CD14-positive monocyte (primary cell): ENCODE data around the gene NRG3. TPM values are rescaled to one million over a fixed set of nuclear protein-coding genes. Genes with fewer than 3 reads are reported as not detected.

ENCODE experiments used
- DNase-seq, 3 donors: peaks; one replicate each; pipeline ENCODE4 v3.0.0-alpha.2; 2011 to 2022
- H2AFZ ChIP-seq: 2 replicates; pipeline ENCODE4 v1.6.0; 2012; ENCODE audit warnings: mild to moderate bottlenecking, low read depth, low read length, inconsistent platforms; ENCODE audit not compliant: insufficient read depth, poor library complexity, severe bottlenecking
- H3K27ac ChIP-seq, 2 donors: 1 replicate in 1 of 2; 2 replicates in 1 of 2; pipeline ENCODE4 v1.5.1; 2012 to 2013; ENCODE audit warnings: low read length in 2 of 2, control low read depth in 1 of 2, inconsistent platforms in 1 of 2, low read depth in 1 of 2, mild to moderate bottlenecking in 1 of 2
- H3K27me3 ChIP-seq, 2 donors: one replicate each; pipeline versions ENCODE4 v1.6.0 to v1.6.1; 2011 to 2013; ENCODE audit warnings: low read length in 2 of 2; ENCODE audit not compliant: control insufficient read depth in 2 of 2, insufficient read depth in 2 of 2
- H3K36me3 ChIP-seq, 2 donors: replicated peaks in 1 of 2; 1 replicate in 1 of 2; 2 replicates in 1 of 2; pipeline versions ENCODE4 v1.5.1 to v1.6.1; 2012 to 2013; ENCODE audit warnings: low read length in 2 of 2, control low read depth in 1 of 2, inconsistent platforms in 1 of 2, mild to moderate bottlenecking in 1 of 2; ENCODE audit not compliant: insufficient read depth in 2 of 2, control insufficient read depth in 1 of 2
- H3K4me1 ChIP-seq, 2 donors: 1 replicate in 1 of 2; 2 replicates in 1 of 2; pipeline versions ENCODE4 v1.5.1 to v1.6.1; 2012 to 2013; ENCODE audit warnings: low read length in 2 of 2, control low read depth in 1 of 2, inconsistent platforms in 1 of 2, mild to moderate bottlenecking in 1 of 2, moderate library complexity in 1 of 2; ENCODE audit not compliant: insufficient read depth in 2 of 2, control insufficient read depth in 1 of 2
- H3K4me2 ChIP-seq: replicated peaks from 2 replicates; pipeline ENCODE3; 2012; ENCODE audit warnings: low read length, moderate library complexity, mild to moderate bottlenecking; ENCODE audit not compliant: poor library complexity, severe bottlenecking; ENCODE audit errors: extremely low read depth
- H3K4me3 ChIP-seq, 3 experiments: fragments of 200-600 bp in 1 of 3; sonication (generic) in 1 of 3; replicated peaks in 1 of 3; 1 replicate in 2 of 3; 2 replicates in 1 of 3; pipeline ENCODE4 v1.5.1; 2011 to 2013; ENCODE audit warnings: low read length in 3 of 3, mild to moderate bottlenecking in 3 of 3, control low read depth in 2 of 3, low read depth in 2 of 3, inconsistent platforms in 1 of 3, moderate library complexity in 1 of 3
- H3K79me2 ChIP-seq: 2 replicates; pipeline ENCODE4 v1.6.0; 2012; ENCODE audit warnings: mild to moderate bottlenecking, control low read depth, inconsistent platforms, low read length, moderate library complexity; ENCODE audit not compliant: insufficient read depth
- H3K9ac ChIP-seq: 2 replicates; pipeline ENCODE4 v1.6.0; 2017; ENCODE audit warnings: low read length, mild to moderate bottlenecking; ENCODE audit not compliant: insufficient read depth, poor library complexity, severe bottlenecking
- H3K9me3 ChIP-seq, 2 donors: replicated peaks in 1 of 2; 1 replicate in 1 of 2; 2 replicates in 1 of 2; pipeline versions ENCODE4 v1.5.1 to v1.6.1; 2012 to 2013; ENCODE audit warnings: low read length in 2 of 2, control low read depth in 1 of 2; ENCODE audit not compliant: control insufficient read depth in 1 of 2, insufficient read depth in 1 of 2
- H4K20me1 ChIP-seq: 2 replicates; pipeline ENCODE4 v1.6.0; 2012; ENCODE audit warnings: mild to moderate bottlenecking, low read length, control low read depth, moderate library complexity; ENCODE audit not compliant: insufficient read depth
- H3K27ac Mint-ChIP-seq, 7 donors: one replicate each; pipeline ENCODE4 v1.8.0; 2020; ENCODE audit warnings: mild to moderate bottlenecking in 7 of 7, mixed read lengths in 7 of 7, moderate library complexity in 6 of 7, inconsistent platforms in 2 of 7
- H3K27me3 Mint-ChIP-seq, 3 donors: one replicate each; pipeline ENCODE4 v1.8.0; 2021 to 2022; ENCODE audit warnings: low read depth in 3 of 3, mild to moderate bottlenecking in 3 of 3, mixed read lengths in 3 of 3, moderate library complexity in 3 of 3, inconsistent platforms in 1 of 3
- H3K36me3 Mint-ChIP-seq, 2 donors: one replicate each; pipeline ENCODE4 v1.8.0; 2020; ENCODE audit warnings: mixed read lengths in 2 of 2, inconsistent platforms in 1 of 2, mild to moderate bottlenecking in 1 of 2
- H3K4me1 Mint-ChIP-seq: one replicate; pipeline ENCODE4 v1.8.0; 2020; ENCODE audit warnings: mild to moderate bottlenecking, mixed read lengths
- H3K4me3 Mint-ChIP-seq, 2 donors: one replicate each; pipeline ENCODE4 v1.8.0; 2020; ENCODE audit warnings: mild to moderate bottlenecking in 2 of 2, mixed read lengths in 2 of 2, moderate library complexity in 1 of 2
- H3K9me3 Mint-ChIP-seq, 7 donors: one replicate each; pipeline ENCODE4 v1.8.0; 2020 to 2022; ENCODE audit warnings: mixed read lengths in 7 of 7, mild to moderate bottlenecking in 6 of 7, moderate library complexity in 6 of 7, inconsistent platforms in 2 of 7
- CTCF ChIP-seq: fragments of 200-600 bp; IDR thresholded peaks from one replicate; pipeline ENCODE4 v1.8.0; 2022; ENCODE audit warnings: antibody characterized with exemption, mild to moderate bottlenecking
- WGBS: methylation state at CpG from one replicate; pipeline ENCODE4 v1.1.5; 2013; ENCODE audit warnings: missing lambda C conversion rate; ENCODE audit not compliant: insufficient coverage; 5-methylcytosine and 5-hydroxymethylcytosine counted together
- intact Hi-C, 2 donors: fragments of 100-400 bp; cut with micrococcal nuclease; formaldehyde crosslinking; loops; one replicate each; pipeline versions ENCODE4 v1.15.0 to v1.15.1; 2023
- polyA plus RNA-seq, 3 donors: library from polyadenylated mRNA; depleted of rRNA in 1 of 3; unstranded in 2 of 3; stranded (reverse) in 1 of 3; fragments of 300-500 nt in 2 of 3; fragments of >200 nt in 1 of 3; fragmentation: Illumina TruSeq in 2 of 3; gene quantifications; 1 replicate in 2 of 3; 2 replicates in 1 of 3; pipeline ENCODE4 v1.2.3, GENCODE V29; 2012 to 2021

NRG3 gene
- polyA plus RNA-seq, 3 donors, result not detected

- Histone ChIP-seq H3K4me2 (no peak overlapping the region), H3K27ac (no peak overlapping the region), H3K4me1 (no peaks in the 10 kb centered on the region), H3K27me3 (peaks cover 47 to 59% of the 10 kb centered on the region in 2 donors), H3K4me3 (no peak overlapping the region), H3K9ac (no peak overlapping the region), H3K36me3 (no peaks in the 10 kb centered on the region), H3K9me3 (peaks cover 0 to 26% of the 10 kb centered on the region in 2 donors), H4K20me1 (no peaks in the 10 kb centered on the region), H2AFZ (no peak overlapping the region), H3K79me2 (no peaks in the 10 kb centered on the region)
- WGBS, result 2% methylated on average over 9 of the region's 25 CpGs
- Mint-ChIP-seq H3K4me1 (peaks cover 3% of the 10 kb centered on the region), H3K27me3 (peaks cover 54 to 67% (median 56%) of the 10 kb centered on the region in 3 donors), H3K4me3 (peak overlapping the region in 1 of 2 donors; percentile 80), H3K36me3 (peaks cover 3% of the 10 kb centered on the region in 2 donors), H3K27ac (no peak overlapping the region), H3K9me3 (peaks cover 0 to 14% (median 9%) of the 10 kb centered on the region in 7 donors)
- TF ChIP-seq CTCF, result no peak
- intact Hi-C loops, result no loop called here
- no peak for DNase-seq
Observed at GRCh38 chr10:81876253-81877077, 1.5 kb downstream of the NRG3 start.

- Mint-ChIP-seq H3K27me3 (peaks cover 47 to 58% (median 49%) of the 10 kb centered on the region in 3 donors), H3K36me3 (peaks cover 3% of the 10 kb centered on the region in 2 donors), H3K4me1 (peaks cover 3% of the 10 kb centered on the region), H3K4me3 (no peak overlapping the region), H3K9me3 (peaks cover 0 to 14% (median 11%) of the 10 kb centered on the region in 7 donors), H3K27ac (no peak overlapping the region)
- Histone ChIP-seq H3K27ac (no peak overlapping the region), H3K27me3 (peaks cover 40 to 50% of the 10 kb centered on the region in 2 donors), H3K9me3 (peaks cover 0 to 21% of the 10 kb centered on the region in 2 donors), H3K36me3 (no peaks in the 10 kb centered on the region), H3K4me2 (no peak overlapping the region), H4K20me1 (no peaks in the 10 kb centered on the region), H2AFZ (no peak overlapping the region), H3K4me3 (no peak overlapping the region), H3K4me1 (no peaks in the 10 kb centered on the region), H3K79me2 (no peaks in the 10 kb centered on the region), H3K9ac (no peak overlapping the region)
- TF ChIP-seq CTCF, result no peak
- intact Hi-C loops, result no loop called here
- WGBS, result 20% methylated on average over 1 of the region's 2 CpGs
- no peak for DNase-seq
Observed at GRCh38 chr10:81877596-81877995, 2.6 kb downstream of the NRG3 start.
